Endodermal cell (in vitro differentiated cells): ENCODE results near the gene NAV2. TPM values are rescaled to one million over a fixed set of nuclear protein-coding genes. Genes with fewer than 3 reads are reported as not detected.
A peak's percentile ranks its signal among the peaks of the same experiment; 100 is the strongest.

ENCODE experiments used
- DNase-seq: peaks from one replicate; pipeline ENCODE4 v3.0.0-alpha.2; 2017
- H3K27ac ChIP-seq: 2 replicates; pipeline ENCODE4 v1.5.1; 2013; ENCODE audit warnings: mild to moderate bottlenecking, low read depth, low read length, moderate library complexity
- H3K27me3 ChIP-seq: 2 replicates; pipeline ENCODE4 v1.6.1; 2013; ENCODE audit warnings: mild to moderate bottlenecking, low read length, moderate library complexity; ENCODE audit not compliant: insufficient read depth, control insufficient read depth, poor library complexity, severe bottlenecking
- H3K36me3 ChIP-seq: 2 replicates; pipeline ENCODE4 v1.7.0; 2013; ENCODE audit warnings: mild to moderate bottlenecking, low read length, moderate library complexity; ENCODE audit not compliant: control insufficient read depth, insufficient read depth
- H3K4me1 ChIP-seq: one replicate; pipeline ENCODE4 v1.7.0; 2013; ENCODE audit warnings: low read length; ENCODE audit not compliant: control insufficient read depth, insufficient read depth
- H3K4me3 ChIP-seq: 2 replicates; pipeline ENCODE4 v1.5.1; 2013; ENCODE audit warnings: mild to moderate bottlenecking, low read length, moderate library complexity
- H3K9ac ChIP-seq: 2 replicates; pipeline ENCODE4 v1.6.1; 2013; ENCODE audit warnings: mild to moderate bottlenecking, low read length, moderate library complexity; ENCODE audit not compliant: poor library complexity, severe bottlenecking; ENCODE audit errors: extremely low read depth
- H3K9me3 ChIP-seq: 2 replicates; pipeline ENCODE4 v1.6.1; 2013; ENCODE audit warnings: mild to moderate bottlenecking, low read length, moderate library complexity; ENCODE audit not compliant: control insufficient read depth
- H3K27ac Mint-ChIP-seq: 2 replicates; pipeline ENCODE4 v1.8.0; 2020; ENCODE audit warnings: mixed read lengths
- H3K27me3 Mint-ChIP-seq: 2 replicates; pipeline ENCODE4 v1.8.0; 2021; ENCODE audit warnings: mild to moderate bottlenecking, mixed read lengths; ENCODE audit not compliant: insufficient read depth
- H3K36me3 Mint-ChIP-seq: 2 replicates; pipeline ENCODE4 v1.8.0; 2020; ENCODE audit warnings: low read depth, mixed read lengths
- H3K4me1 Mint-ChIP-seq: 2 replicates; pipeline ENCODE4 v1.8.0; 2020; ENCODE audit warnings: mixed read lengths
- H3K4me3 Mint-ChIP-seq: 2 replicates; pipeline ENCODE4 v1.8.0; 2020; ENCODE audit warnings: mild to moderate bottlenecking, moderate library complexity, mixed read lengths
- H3K9me3 Mint-ChIP-seq: 2 replicates; pipeline ENCODE4 v1.8.0; 2020; ENCODE audit warnings: mild to moderate bottlenecking, mixed read lengths
- WGBS, 2 experiments: methylation state at CpG; one replicate each; pipeline versions ENCODE4 v1.1.5 to v1.1.7; 2013; ENCODE audit warnings: missing lambda C conversion rate in 2 of 2, mixed read lengths in 1 of 2; ENCODE audit not compliant: insufficient coverage in 1 of 2, insufficient read length in 1 of 2; 5-methylcytosine and 5-hydroxymethylcytosine counted together
- total RNA-seq, 2 donors: library from RNA; stranded (reverse); fragmentation: NEBNext Ultra II Directional in 1 of 2; extraction: Animal tissue kit (Norgen Biotek cat#: 25700) in 1 of 2; gene quantifications; 2 replicates in 1 of 2; 3 replicates in 1 of 2; pipeline ENCODE4 v1.2.1, GENCODE V29; 2021
- TF ChIP-seq, protein P1 (sequence below): fragments of 200-600 bp; sonication (generic); conservative IDR thresholded peaks from 2 replicates; pipeline ENCODE4 v1.5.0; 2021; ENCODE audit warnings: antibody characterized with exemption, mild to moderate bottlenecking

Gene NAV2
- total RNA-seq, 2 donors from 2014 or later: 37.1 to 42.4 TPM

GRCh38 chr11:19805827-19806226, 93.2 kb downstream of the NAV2 start:
- no peaks in the 10 kb centered on the region for H3K27me3 ChIP-seq
- no peaks in the 10 kb centered on the region for H3K9me3 ChIP-seq
- 89 to 97% methylated on average over 2 of the region's 2 CpGs for WGBS, 2 experiments
- H3K36me3 ChIP-seq: no peaks in the 10 kb centered on the region
- TF ChIP-seq, protein P1, sequence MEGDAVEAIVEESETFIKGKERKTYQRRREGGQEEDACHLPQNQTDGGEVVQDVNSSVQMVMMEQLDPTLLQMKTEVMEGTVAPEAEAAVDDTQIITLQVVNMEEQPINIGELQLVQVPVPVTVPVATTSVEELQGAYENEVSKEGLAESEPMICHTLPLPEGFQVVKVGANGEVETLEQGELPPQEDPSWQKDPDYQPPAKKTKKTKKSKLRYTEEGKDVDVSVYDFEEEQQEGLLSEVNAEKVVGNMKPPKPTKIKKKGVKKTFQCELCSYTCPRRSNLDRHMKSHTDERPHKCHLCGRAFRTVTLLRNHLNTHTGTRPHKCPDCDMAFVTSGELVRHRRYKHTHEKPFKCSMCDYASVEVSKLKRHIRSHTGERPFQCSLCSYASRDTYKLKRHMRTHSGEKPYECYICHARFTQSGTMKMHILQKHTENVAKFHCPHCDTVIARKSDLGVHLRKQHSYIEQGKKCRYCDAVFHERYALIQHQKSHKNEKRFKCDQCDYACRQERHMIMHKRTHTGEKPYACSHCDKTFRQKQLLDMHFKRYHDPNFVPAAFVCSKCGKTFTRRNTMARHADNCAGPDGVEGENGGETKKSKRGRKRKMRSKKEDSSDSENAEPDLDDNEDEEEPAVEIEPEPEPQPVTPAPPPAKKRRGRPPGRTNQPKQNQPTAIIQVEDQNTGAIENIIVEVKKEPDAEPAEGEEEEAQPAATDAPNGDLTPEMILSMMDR: no peak
- Mint-ChIP-seq H3K4me3 (no peak overlapping the region), H3K27me3 (no peaks in the 10 kb centered on the region), H3K36me3 (no peaks in the 10 kb centered on the region), H3K27ac (no peak overlapping the region), H3K9me3 (no peaks in the 10 kb centered on the region), H3K4me1 (peaks cover 14% of the 10 kb centered on the region)
- H3K4me1 ChIP-seq: no peaks in the 10 kb centered on the region
- no peak overlapping the region for H3K4me3 ChIP-seq
- H3K27ac ChIP-seq: no peak overlapping the region
- no peak overlapping the region for H3K9ac ChIP-seq
- DNase-seq: no peak

GRCh38 chr11:19806251-19806650, 93.6 kb downstream of the NAV2 start:
- DNase-seq: no peak
- Mint-ChIP-seq H3K36me3 (no peaks in the 10 kb centered on the region), H3K27me3 (no peaks in the 10 kb centered on the region), H3K4me1 (peaks cover 18% of the 10 kb centered on the region), H3K4me3 (no peak overlapping the region), H3K27ac (no peak overlapping the region), H3K9me3 (no peaks in the 10 kb centered on the region)
- Histone ChIP-seq H3K4me1 (no peaks in the 10 kb centered on the region), H3K27me3 (no peaks in the 10 kb centered on the region), H3K9ac (no peak overlapping the region), H3K36me3 (no peaks in the 10 kb centered on the region), H3K9me3 (no peaks in the 10 kb centered on the region), H3K27ac (no peak overlapping the region), H3K4me3 (no peak overlapping the region)
- TF ChIP-seq, protein P1: no peak
- WGBS, 2 experiments: 86 to 100% methylated on average over 2 of the region's 2 CpGs

GRCh38 chr11:19808076-19808911, 95.7 kb downstream of the NAV2 start:
- Mint-ChIP-seq H3K4me1 (peaks cover 27% of the 10 kb centered on the region), H3K27ac (no peak overlapping the region), H3K4me3 (no peak overlapping the region), H3K9me3 (no peaks in the 10 kb centered on the region), H3K27me3 (no peaks in the 10 kb centered on the region), H3K36me3 (no peaks in the 10 kb centered on the region)
- no peaks in the 10 kb centered on the region for H3K36me3 ChIP-seq
- H3K4me3 ChIP-seq: no peak overlapping the region
- H3K9ac ChIP-seq: no peak overlapping the region
- no peaks in the 10 kb centered on the region for H3K4me1 ChIP-seq
- no peak for DNase-seq
- WGBS, 2 experiments: 83 to 97% methylated on average over 1 of the region's 1 CpG
- no peaks in the 10 kb centered on the region for H3K27me3 ChIP-seq
- no peaks in the 10 kb centered on the region for H3K9me3 ChIP-seq
- no peak overlapping the region for H3K27ac ChIP-seq
- TF ChIP-seq, protein P1: peak; percentile 20
